Suprapubic skin (tissue), 4 donors: ENCODE measurements around the gene NXNL2.

ENCODE experiments used
- EP300 ChIP-seq: sonication (generic); formaldehyde crosslinking; IDR thresholded peaks from one replicate; pipeline ENCODE4 v1.6.1; 2017; ENCODE audit warnings: antibody characterized with exemption
- POLR2A ChIP-seq, 2 donors: fragments of 450-650 bp; IDR thresholded peaks; one replicate each; pipeline ENCODE4 v1.6.1; 2017; ENCODE audit warnings: antibody characterized with exemption in 2 of 2, mild to moderate bottlenecking in 2 of 2, moderate library complexity in 2 of 2
- POLR2AphosphoS5 ChIP-seq, 3 donors: sonication (generic); formaldehyde crosslinking; IDR thresholded peaks; one replicate each; pipeline ENCODE4 v1.6.1; 2017; ENCODE audit warnings: antibody characterized with exemption in 3 of 3
- TF ChIP-seq, protein P1 (sequence below), 2 donors: fragments of 200-600 bp in 1 of 2; fragments of 450-650 bp in 1 of 2; sonication (generic) in 1 of 2; IDR thresholded peaks; one replicate each; pipeline ENCODE4 v1.5.1; 2016 to 2019; ENCODE audit warnings: antibody characterized with exemption in 2 of 2, mild to moderate bottlenecking in 1 of 2, moderate library complexity in 1 of 2

DNA sequence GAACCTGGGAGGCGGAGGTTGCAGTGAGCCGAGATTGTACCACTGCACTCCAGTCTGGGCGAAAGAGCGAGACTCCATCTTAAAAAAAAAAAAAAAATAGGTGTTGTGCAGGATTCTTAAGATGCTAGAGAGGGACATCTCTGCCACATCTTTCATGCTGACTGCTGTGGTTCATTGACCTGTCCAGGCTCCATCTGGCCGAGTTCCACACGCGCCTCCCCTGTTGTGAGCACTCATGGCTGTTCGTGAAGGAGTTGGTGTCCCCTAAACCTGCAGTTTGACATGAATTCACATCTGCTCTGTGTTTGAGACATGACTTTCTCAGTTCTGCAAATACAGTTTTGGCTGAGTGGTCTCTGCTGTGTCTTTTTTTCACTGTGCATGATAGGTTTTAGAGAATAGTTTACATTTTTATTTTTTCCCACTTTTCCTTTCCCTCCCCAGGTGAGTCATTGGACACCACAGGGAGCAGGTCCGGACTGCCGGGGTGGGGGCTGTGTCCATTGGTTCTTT is 5.3 kb downstream of the NXNL2 start:
- TF ChIP-seq EP300 (no peak), POLR2AphosphoS5 (IDR thresholded peaks at IDR 0.05) (no peak), POLR2A (IDR thresholded peaks at IDR 0.05) (no peak)
- TF ChIP-seq, protein P1, sequence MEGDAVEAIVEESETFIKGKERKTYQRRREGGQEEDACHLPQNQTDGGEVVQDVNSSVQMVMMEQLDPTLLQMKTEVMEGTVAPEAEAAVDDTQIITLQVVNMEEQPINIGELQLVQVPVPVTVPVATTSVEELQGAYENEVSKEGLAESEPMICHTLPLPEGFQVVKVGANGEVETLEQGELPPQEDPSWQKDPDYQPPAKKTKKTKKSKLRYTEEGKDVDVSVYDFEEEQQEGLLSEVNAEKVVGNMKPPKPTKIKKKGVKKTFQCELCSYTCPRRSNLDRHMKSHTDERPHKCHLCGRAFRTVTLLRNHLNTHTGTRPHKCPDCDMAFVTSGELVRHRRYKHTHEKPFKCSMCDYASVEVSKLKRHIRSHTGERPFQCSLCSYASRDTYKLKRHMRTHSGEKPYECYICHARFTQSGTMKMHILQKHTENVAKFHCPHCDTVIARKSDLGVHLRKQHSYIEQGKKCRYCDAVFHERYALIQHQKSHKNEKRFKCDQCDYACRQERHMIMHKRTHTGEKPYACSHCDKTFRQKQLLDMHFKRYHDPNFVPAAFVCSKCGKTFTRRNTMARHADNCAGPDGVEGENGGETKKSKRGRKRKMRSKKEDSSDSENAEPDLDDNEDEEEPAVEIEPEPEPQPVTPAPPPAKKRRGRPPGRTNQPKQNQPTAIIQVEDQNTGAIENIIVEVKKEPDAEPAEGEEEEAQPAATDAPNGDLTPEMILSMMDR (IDR thresholded peaks at IDR 0.05), result no peak
